Mesothelial cell of epicardium (in vitro differentiated cells): ENCODE data around the gene CNGA4. TPM values are rescaled to one million over a fixed set of nuclear protein-coding genes. Genes with fewer than 3 reads are reported as not detected.

Experiments
- DNase-seq, 2 experiments: peaks; one replicate each; pipeline ENCODE4 v3.0.0; 2021; ENCODE audit warnings: low spot score in 2 of 2; ENCODE audit not compliant: unreplicated experiment in 2 of 2
- H3K27ac Mint-ChIP-seq: 2 replicates; pipeline ENCODE4 v1.8.0; 2021; ENCODE audit warnings: mixed read lengths
- H3K27me3 Mint-ChIP-seq: 2 replicates; pipeline ENCODE4 v1.8.0; 2021; ENCODE audit warnings: low read depth, mixed read lengths
- H3K36me3 Mint-ChIP-seq: 2 replicates; pipeline ENCODE4 v1.8.0; 2021; ENCODE audit warnings: mixed read lengths
- H3K4me1 Mint-ChIP-seq: 2 replicates; pipeline ENCODE4 v1.8.0; 2021; ENCODE audit warnings: mixed read lengths
- H3K4me3 Mint-ChIP-seq: 2 replicates; pipeline ENCODE4 v1.8.0; 2021; ENCODE audit warnings: mild to moderate bottlenecking, moderate library complexity, mixed read lengths
- H3K9me3 Mint-ChIP-seq: 2 replicates; pipeline ENCODE4 v1.8.0; 2021; ENCODE audit warnings: mixed read lengths
- total RNA-seq: library from RNA; stranded (reverse); gene quantifications from 3 replicates; pipeline ENCODE4 v1.2.1, GENCODE V29; 2021
- TF ChIP-seq, protein P1 (sequence below): fragments of 200-600 bp; sonication (generic); IDR thresholded peaks from one replicate; pipeline ENCODE4 v1.5.0; 2021; ENCODE audit warnings: antibody characterized with exemption; ENCODE audit not compliant: unreplicated experiment

CNGA4 gene
- total RNA-seq, 1 donor from 2014 or later = 0.54 TPM

DNA sequence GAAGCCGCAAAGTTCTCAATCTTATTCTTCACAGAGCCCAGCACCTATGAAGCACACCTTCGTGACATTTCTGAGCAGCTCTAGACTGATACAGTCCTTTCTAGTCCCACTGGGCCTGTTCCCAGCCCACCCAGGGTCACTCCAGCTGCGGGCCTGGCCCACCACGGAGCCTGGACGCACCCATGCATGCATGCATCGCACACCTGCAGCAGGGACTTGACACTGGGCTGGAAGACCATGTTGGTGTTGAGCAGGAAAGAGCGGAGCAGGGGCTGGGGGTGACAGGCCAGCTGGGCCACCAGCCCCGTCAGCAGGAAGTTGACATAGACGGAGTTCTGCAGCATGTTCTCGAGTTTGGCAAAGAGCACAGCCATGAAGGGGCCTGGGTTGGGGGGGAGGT, 24.4 kb upstream of the CNGA4 start:
- DNase-seq = no peak
- Mint-ChIP-seq H3K36me3 (peaks cover 19% of the 10 kb centered on the region), H3K4me3 (no peak overlapping the region), H3K9me3 (no peaks in the 10 kb centered on the region), H3K27ac (no peak overlapping the region), H3K4me1 (peaks cover 2% of the 10 kb centered on the region), H3K27me3 (no peaks in the 10 kb centered on the region)
- TF ChIP-seq, protein P1, sequence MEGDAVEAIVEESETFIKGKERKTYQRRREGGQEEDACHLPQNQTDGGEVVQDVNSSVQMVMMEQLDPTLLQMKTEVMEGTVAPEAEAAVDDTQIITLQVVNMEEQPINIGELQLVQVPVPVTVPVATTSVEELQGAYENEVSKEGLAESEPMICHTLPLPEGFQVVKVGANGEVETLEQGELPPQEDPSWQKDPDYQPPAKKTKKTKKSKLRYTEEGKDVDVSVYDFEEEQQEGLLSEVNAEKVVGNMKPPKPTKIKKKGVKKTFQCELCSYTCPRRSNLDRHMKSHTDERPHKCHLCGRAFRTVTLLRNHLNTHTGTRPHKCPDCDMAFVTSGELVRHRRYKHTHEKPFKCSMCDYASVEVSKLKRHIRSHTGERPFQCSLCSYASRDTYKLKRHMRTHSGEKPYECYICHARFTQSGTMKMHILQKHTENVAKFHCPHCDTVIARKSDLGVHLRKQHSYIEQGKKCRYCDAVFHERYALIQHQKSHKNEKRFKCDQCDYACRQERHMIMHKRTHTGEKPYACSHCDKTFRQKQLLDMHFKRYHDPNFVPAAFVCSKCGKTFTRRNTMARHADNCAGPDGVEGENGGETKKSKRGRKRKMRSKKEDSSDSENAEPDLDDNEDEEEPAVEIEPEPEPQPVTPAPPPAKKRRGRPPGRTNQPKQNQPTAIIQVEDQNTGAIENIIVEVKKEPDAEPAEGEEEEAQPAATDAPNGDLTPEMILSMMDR = no peak

DNA sequence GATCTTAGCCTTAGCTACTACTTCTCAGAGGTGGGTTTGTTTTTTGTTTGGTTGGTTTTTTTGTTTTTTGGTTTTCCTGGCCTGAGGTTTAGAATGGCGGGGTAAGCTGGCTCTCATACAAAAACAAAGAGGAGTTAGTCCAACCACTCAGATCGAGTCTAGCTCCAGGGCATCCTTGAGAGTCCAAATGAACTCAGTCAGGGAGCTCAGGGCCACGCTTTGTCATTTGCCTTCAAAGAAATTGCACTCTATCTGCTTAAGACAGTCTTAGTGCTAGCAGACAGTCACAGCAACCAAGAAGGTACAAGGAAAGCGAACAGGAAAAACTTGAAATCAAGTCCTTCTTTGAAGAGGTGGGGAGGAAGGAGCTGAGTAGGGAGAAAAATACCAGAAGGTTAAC, 22.4 kb upstream of the CNGA4 start:
- H3K27me3 Mint-ChIP-seq = no peaks in the 10 kb centered on the region
- H3K9me3 Mint-ChIP-seq = no peaks in the 10 kb centered on the region
- TF ChIP-seq, protein P1 = no peak
- peaks cover 2% of the 10 kb centered on the region for H3K4me1 Mint-ChIP-seq
- H3K36me3 Mint-ChIP-seq = peaks cover 20% of the 10 kb centered on the region
- DNase-seq = no peak
- H3K27ac Mint-ChIP-seq = peak overlapping the region; percentile 54
- no peak overlapping the region for H3K4me3 Mint-ChIP-seq

DNA sequence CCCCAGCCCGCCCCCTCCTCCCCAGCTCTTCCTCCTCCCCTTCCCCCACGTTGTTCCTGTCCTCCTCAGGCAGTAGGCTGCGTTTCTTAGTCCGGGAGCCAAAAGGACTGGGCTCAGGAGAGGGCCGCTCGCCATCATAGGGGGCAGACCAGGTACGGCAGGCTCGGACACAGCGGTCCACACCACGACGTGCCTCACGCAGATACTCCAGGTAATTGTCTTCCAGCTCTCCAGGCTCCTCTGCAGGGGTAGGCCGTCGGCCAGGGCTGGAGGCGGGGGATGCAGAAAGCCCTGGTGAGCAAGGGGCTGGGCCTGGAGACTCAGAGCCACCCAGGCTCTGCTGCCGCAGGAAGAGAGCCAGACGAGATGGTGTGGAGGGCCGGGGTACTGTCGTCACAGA, 21.2 kb upstream of the CNGA4 start:
- no peak overlapping the region for H3K27ac Mint-ChIP-seq
- H3K4me3 Mint-ChIP-seq = no peak overlapping the region
- no peak for DNase-seq
- H3K36me3 Mint-ChIP-seq = peaks cover 28% of the 10 kb centered on the region
- H3K9me3 Mint-ChIP-seq = no peaks in the 10 kb centered on the region
- H3K27me3 Mint-ChIP-seq = no peaks in the 10 kb centered on the region
- TF ChIP-seq, protein P1 = no peak
- H3K4me1 Mint-ChIP-seq = peaks cover 2% of the 10 kb centered on the region

DNA sequence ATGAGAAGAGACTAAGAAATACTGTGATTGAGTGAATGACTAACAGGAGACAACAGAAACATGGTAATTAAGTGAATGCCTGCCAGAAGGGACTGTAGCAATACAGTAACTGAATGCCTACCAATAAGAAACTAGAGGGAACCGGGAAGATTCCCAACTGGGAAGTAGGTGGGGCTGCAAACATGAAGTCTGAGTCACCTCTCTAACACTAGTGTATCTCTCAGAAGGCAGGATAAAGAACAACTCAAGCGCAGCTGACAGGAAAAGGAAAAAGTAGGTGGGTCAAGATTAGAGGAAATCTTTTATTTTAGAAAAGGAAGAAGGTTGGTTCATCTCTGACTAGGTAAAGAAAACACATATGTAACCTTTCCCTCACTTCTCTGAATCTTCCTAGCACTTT, 19.5 kb upstream of the CNGA4 start:
- Mint-ChIP-seq H3K4me3 (no peak overlapping the region), H3K27me3 (no peaks in the 10 kb centered on the region), H3K4me1 (peaks cover 2% of the 10 kb centered on the region), H3K9me3 (no peaks in the 10 kb centered on the region), H3K27ac (no peak overlapping the region), H3K36me3 (peaks cover 28% of the 10 kb centered on the region)
- TF ChIP-seq, protein P1 = no peak
- no peak for DNase-seq

DNA sequence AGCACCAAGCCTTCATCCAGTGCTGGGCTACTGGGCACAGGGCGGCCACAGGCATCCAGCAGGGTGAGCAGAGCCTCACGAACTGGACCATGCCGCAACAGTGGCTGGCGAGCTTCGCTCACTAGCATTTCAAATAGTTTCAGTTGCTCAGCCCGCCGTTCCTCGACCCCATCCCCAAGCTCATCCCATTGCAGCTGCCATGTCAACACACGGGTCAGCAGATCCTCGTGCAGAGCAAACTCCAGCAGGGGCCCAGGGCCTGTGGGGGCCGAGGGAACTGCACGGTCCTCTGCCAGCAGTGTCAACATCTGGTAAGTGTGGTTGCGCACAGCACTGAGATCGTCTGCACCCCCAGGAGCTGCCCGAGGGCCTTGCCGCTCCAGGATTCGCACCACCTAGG, 15.0 kb upstream of the CNGA4 start:
- no peak for DNase-seq
- H3K9me3 Mint-ChIP-seq = no peaks in the 10 kb centered on the region
- TF ChIP-seq, protein P1 = no peak
- H3K27ac Mint-ChIP-seq = no peak overlapping the region
- no peak overlapping the region for H3K4me3 Mint-ChIP-seq
- no peaks in the 10 kb centered on the region for H3K27me3 Mint-ChIP-seq
- H3K36me3 Mint-ChIP-seq = peaks cover 18% of the 10 kb centered on the region
- H3K4me1 Mint-ChIP-seq = no peaks in the 10 kb centered on the region

DNA sequence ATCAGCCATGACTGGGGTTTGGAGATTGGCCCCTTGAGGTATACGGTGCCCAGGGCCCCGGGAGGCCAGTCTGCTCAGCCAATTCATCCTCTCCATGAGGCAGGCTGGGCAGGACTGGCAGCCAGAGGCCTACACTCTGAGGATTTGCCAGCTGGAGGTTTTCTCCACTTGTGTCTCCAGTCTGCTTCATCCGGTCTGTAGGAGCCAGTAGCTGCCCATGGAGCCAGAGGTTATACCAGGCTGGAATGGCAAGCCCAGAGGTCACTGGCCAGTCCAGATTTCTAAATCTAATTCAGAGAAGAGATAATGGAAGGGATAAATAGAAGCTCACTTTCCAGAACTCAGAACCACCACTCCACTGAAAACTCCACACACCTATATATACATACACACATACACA, 14.5 kb upstream of the CNGA4 start:
- TF ChIP-seq, protein P1 = no peak
- H3K9me3 Mint-ChIP-seq = no peaks in the 10 kb centered on the region
- H3K36me3 Mint-ChIP-seq = peaks cover 14% of the 10 kb centered on the region
- no peak overlapping the region for H3K27ac Mint-ChIP-seq
- H3K27me3 Mint-ChIP-seq = no peaks in the 10 kb centered on the region
- H3K4me3 Mint-ChIP-seq = no peak overlapping the region
- H3K4me1 Mint-ChIP-seq = no peaks in the 10 kb centered on the region
- DNase-seq = no peak
